ENCODE data around the gene ZC3H12C.

DNA sequence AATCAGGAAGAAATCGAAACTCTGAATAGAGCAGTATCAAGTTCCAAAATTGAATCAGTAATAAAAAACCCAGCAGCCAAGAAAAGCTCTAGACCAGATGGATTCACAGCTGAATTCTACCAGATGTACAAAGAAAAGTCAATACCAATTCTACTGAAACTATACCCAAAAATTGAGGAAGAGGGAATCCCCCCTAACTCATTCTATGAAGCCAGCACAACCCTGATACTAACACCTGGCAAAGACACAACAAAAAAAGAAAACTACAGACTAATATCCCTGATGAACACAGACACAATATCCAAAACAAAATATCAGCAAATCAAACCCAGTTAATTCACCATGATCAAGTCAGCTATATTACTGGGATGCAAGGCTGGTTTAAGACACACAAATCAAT lies 97.7 kb downstream of the ZC3H12C start:
- TF ChIP-seq, protein P1, sequence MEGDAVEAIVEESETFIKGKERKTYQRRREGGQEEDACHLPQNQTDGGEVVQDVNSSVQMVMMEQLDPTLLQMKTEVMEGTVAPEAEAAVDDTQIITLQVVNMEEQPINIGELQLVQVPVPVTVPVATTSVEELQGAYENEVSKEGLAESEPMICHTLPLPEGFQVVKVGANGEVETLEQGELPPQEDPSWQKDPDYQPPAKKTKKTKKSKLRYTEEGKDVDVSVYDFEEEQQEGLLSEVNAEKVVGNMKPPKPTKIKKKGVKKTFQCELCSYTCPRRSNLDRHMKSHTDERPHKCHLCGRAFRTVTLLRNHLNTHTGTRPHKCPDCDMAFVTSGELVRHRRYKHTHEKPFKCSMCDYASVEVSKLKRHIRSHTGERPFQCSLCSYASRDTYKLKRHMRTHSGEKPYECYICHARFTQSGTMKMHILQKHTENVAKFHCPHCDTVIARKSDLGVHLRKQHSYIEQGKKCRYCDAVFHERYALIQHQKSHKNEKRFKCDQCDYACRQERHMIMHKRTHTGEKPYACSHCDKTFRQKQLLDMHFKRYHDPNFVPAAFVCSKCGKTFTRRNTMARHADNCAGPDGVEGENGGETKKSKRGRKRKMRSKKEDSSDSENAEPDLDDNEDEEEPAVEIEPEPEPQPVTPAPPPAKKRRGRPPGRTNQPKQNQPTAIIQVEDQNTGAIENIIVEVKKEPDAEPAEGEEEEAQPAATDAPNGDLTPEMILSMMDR (IDR thresholded peaks at IDR 0.05): no peak
- TF ChIP-seq POLR2A (IDR thresholded peaks at IDR 0.05): no peak

Measured in esophagus squamous epithelium (tissue), 4 donors.